ENCODE data around the gene DUSP10.

DNA sequence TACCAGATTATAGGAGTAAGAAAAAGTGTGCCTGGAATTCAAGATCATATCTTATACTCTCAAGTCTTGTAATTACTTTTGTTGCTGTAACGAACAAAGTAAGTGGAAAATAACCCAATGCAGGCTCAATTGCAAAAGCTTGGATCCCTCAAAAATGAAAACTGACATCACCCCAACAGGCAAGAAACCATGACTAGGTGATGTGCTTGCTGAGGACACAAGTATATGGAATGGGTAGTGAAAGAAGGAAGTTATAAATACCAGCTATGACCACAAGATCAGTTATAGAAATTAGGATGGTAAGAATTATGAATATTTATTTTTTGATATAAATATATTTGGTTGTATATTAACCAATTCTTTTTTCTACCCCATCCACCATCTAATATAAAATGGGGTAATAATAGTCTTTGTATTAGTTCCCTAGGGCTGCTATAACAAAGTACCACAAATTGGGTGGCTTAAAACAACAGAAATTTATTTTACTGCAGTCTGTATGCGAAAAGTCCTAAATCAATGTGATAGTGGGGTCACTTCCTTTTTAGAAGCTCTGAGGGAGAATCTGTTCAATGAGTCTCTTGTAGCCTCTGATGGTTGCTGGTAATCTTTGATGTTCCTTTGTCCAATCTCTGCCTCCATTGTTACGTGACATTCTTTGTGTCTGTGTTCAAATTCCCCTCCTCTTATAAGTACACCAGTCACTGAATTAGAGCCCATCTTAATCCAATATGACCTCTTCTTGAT is 45.0 kb downstream of the DUSP10 start:
- TF ChIP-seq CTCF (IDR thresholded peaks at IDR 0.05; ENCODE audit: low read length), result no peak
- TF ChIP-seq EZH2 (IDR thresholded peaks at IDR 0.05; ENCODE audit: borderline replicate concordance, low read length), result no peak

Measured in OCI-LY1 (cell line).